Skeletal muscle tissue (tissue), 4 donors: Measurements from ENCODE around the gene TRIM62. TPM values are rescaled to one million over a fixed set of nuclear protein-coding genes. Genes with fewer than 3 reads are reported as not detected.
"Not testable (repeated sequence)": the region's sequence is repeated elsewhere in the genome, so short reads cannot be mapped to it uniquely, and the experiment has no call there.

Experiments used
- H3K27ac ChIP-seq: one replicate; pipeline ENCODE4 v1.7.0; 2013; ENCODE audit warnings: mild to moderate bottlenecking, low read depth, low read length, inconsistent platforms
- H3K27me3 ChIP-seq, 3 donors: one replicate each; pipeline ENCODE4 v1.7.0; 2013; ENCODE audit warnings: low read length in 3 of 3; ENCODE audit not compliant: control insufficient read depth in 3 of 3, insufficient read depth in 3 of 3
- H3K36me3 ChIP-seq, 3 donors: one replicate each; pipeline ENCODE4 v1.7.0; 2013; ENCODE audit warnings: low read length in 3 of 3; ENCODE audit not compliant: control insufficient read depth in 3 of 3, insufficient read depth in 3 of 3
- H3K4me1 ChIP-seq, 3 donors: one replicate each; pipeline ENCODE4 v1.7.0; 2013; ENCODE audit warnings: low read length in 3 of 3, mild to moderate bottlenecking in 3 of 3; ENCODE audit not compliant: control insufficient read depth in 3 of 3, insufficient read depth in 3 of 3
- H3K4me3 ChIP-seq, 3 donors: one replicate each; pipeline ENCODE4 v1.7.0; 2013; ENCODE audit warnings: low read length in 3 of 3
- H3K9ac ChIP-seq, 3 donors: one replicate each; pipeline ENCODE4 v1.7.0; 2013; ENCODE audit warnings: low read length in 3 of 3, mild to moderate bottlenecking in 3 of 3, moderate library complexity in 2 of 3, low read depth in 1 of 3
- H3K9me3 ChIP-seq, 3 donors: one replicate each; pipeline ENCODE4 v1.7.0; 2013; ENCODE audit warnings: low read length in 3 of 3; ENCODE audit not compliant: control insufficient read depth in 3 of 3
- total RNA-seq: library from RNA; depleted of rRNA; stranded (reverse); fragments of >200 nt; gene quantifications from one replicate; pipeline ENCODE4 v1.2.3, GENCODE V29; 2014
- donor health status: Osteomylitis.

Gene TRIM62
- total RNA-seq, 1 donor from 2014 or later: 3.1 TPM

GRCh38 chr1:33118274-33118673 is 63.6 kb downstream of the TRIM62 start:
- Histone ChIP-seq H3K9ac (no peak overlapping the region), H3K27ac (no peak overlapping the region), H3K9me3 (no peaks in the 10 kb centered on the region), H3K4me1 (no peaks in the 10 kb centered on the region), H3K4me3 (no peak overlapping the region), H3K36me3 (no peaks in the 10 kb centered on the region), H3K27me3 (no peaks in the 10 kb centered on the region)

GRCh38 chr1:33117440-33118085 is 64.3 kb downstream of the TRIM62 start:
- Histone ChIP-seq H3K4me1 (no peaks in the 10 kb centered on the region), H3K9ac (no peak overlapping the region), H3K9me3 (no peaks in the 10 kb centered on the region), H3K36me3 (no peaks in the 10 kb centered on the region), H3K27ac (no peak overlapping the region), H3K4me3 (no peak overlapping the region), H3K27me3 (no peaks in the 10 kb centered on the region)

GRCh38 chr1:33111965-33112364 is 69.9 kb downstream of the TRIM62 start:
- Histone ChIP-seq H3K4me3 (no peak overlapping the region), H3K27me3 (no peaks in the 10 kb centered on the region), H3K27ac (no peak overlapping the region), H3K9ac (no peak overlapping the region), H3K4me1 (no peaks in the 10 kb centered on the region), H3K36me3 (peaks cover 0 to 2% (median 0%) of the 10 kb centered on the region in 3 donors), H3K9me3 (no peaks in the 10 kb centered on the region)

GRCh38 chr1:33110477-33110876 is 71.4 kb downstream of the TRIM62 start:
- Histone ChIP-seq H3K36me3 (peaks cover 0 to 2% (median 0%) of the 10 kb centered on the region in 3 donors), H3K9me3 (no peaks in the 10 kb centered on the region), H3K4me3 (no peak overlapping the region), H3K4me1 (no peaks in the 10 kb centered on the region), H3K9ac (no peak overlapping the region), H3K27me3 (no peaks in the 10 kb centered on the region), H3K27ac (no peak overlapping the region)

- H3K27ac ChIP-seq: peak overlapping the region; percentile 11
- not testable (repeated sequence) for H3K9me3 ChIP-seq, H3K27me3 ChIP-seq, H3K4me3 ChIP-seq, H3K9ac ChIP-seq
- peaks cover 11 to 14% (median 14%) of the 10 kb centered on the region in 3 donors for H3K36me3 ChIP-seq
- peaks cover 3 to 10% (median 7%) of the 10 kb centered on the region in 3 donors for H3K4me1 ChIP-seq
Observed at GRCh38 chr1:33100119-33100415, 81.8 kb downstream of the TRIM62 start.

GRCh38 chr1:33099290-33100118 is 82.3 kb downstream of the TRIM62 start:
- no peaks in the 10 kb centered on the region for H3K27me3 ChIP-seq
- peaks cover 11 to 14% (median 14%) of the 10 kb centered on the region in 3 donors for H3K36me3 ChIP-seq
- H3K4me3 ChIP-seq: no peak overlapping the region
- H3K9ac ChIP-seq: no peak overlapping the region
- H3K27ac ChIP-seq: peak overlapping the region; percentile 68
- peaks cover 3 to 11% (median 11%) of the 10 kb centered on the region in 3 donors for H3K4me1 ChIP-seq
- no peaks in the 10 kb centered on the region for H3K9me3 ChIP-seq

GRCh38 chr1:33098371-33098770 is 83.5 kb downstream of the TRIM62 start:
- Histone ChIP-seq H3K9me3 (no peaks in the 10 kb centered on the region), H3K36me3 (peaks cover 11 to 14% (median 13%) of the 10 kb centered on the region in 3 donors), H3K27ac (peak overlapping the region; percentile 68), H3K9ac (no peak overlapping the region), H3K27me3 (no peaks in the 10 kb centered on the region), H3K4me1 (peaks cover 3 to 11% (median 11%) of the 10 kb centered on the region in 3 donors), H3K4me3 (no peak overlapping the region)

GRCh38 chr1:33097762-33098161 is 84.1 kb downstream of the TRIM62 start:
- H3K36me3 ChIP-seq: peaks cover 8 to 11% (median 11%) of the 10 kb centered on the region in 3 donors
- H3K27ac ChIP-seq: no peak overlapping the region
- no peaks in the 10 kb centered on the region for H3K9me3 ChIP-seq
- no peak overlapping the region for H3K4me3 ChIP-seq
- H3K9ac ChIP-seq: no peak overlapping the region
- peaks cover 3 to 11% (median 11%) of the 10 kb centered on the region in 3 donors for H3K4me1 ChIP-seq
- H3K27me3 ChIP-seq: no peaks in the 10 kb centered on the region

- peaks cover 3 to 11% (median 11%) of the 10 kb centered on the region in 3 donors for H3K4me1 ChIP-seq
- H3K4me3 ChIP-seq: no peak overlapping the region
- H3K9ac ChIP-seq: no peak overlapping the region
- H3K9me3 ChIP-seq: no peaks in the 10 kb centered on the region
- H3K36me3 ChIP-seq: peaks cover 4 to 9% (median 6%) of the 10 kb centered on the region in 3 donors
- H3K27me3 ChIP-seq: no peaks in the 10 kb centered on the region
- H3K27ac ChIP-seq: no peak overlapping the region
Observed at GRCh38 chr1:33097137-33097611, 84.7 kb downstream of the TRIM62 start.

- H3K9ac ChIP-seq: no peak overlapping the region
- H3K4me3 ChIP-seq: no peak overlapping the region
Observed at GRCh38 chr1:33096363-33097005, 85.4 kb downstream of the TRIM62 start.

More at GRCh38 chr1:33096363-33097005, 85.4 kb downstream of the TRIM62 start:
- no peaks in the 10 kb centered on the region for H3K9me3 ChIP-seq
- no peaks in the 10 kb centered on the region for H3K27me3 ChIP-seq
- H3K27ac ChIP-seq: no peak overlapping the region
- peaks cover 5 to 11% (median 11%) of the 10 kb centered on the region in 3 donors for H3K4me1 ChIP-seq
- peaks cover 0 to 9% (median 3%) of the 10 kb centered on the region in 3 donors for H3K36me3 ChIP-seq
